HUES6 (cell line): Measurements from ENCODE around the gene MYH9.

ENCODE experiments used
- H3K27ac ChIP-seq: 2 replicates; pipeline ENCODE4 v1.7.0; 2013; ENCODE audit warnings: low read depth, mild to moderate bottlenecking, low read length, inconsistent platforms
- H3K27me3 ChIP-seq: 2 replicates; pipeline ENCODE4 v1.6.1; 2013; ENCODE audit warnings: low read length; ENCODE audit not compliant: control insufficient read depth, insufficient read depth
- H3K36me3 ChIP-seq: 2 replicates; pipeline ENCODE4 v1.6.1; 2013; ENCODE audit warnings: low read length; ENCODE audit not compliant: control insufficient read depth, insufficient read depth
- H3K4me1 ChIP-seq: 2 replicates; pipeline ENCODE4 v1.6.1; 2013; ENCODE audit warnings: low read length; ENCODE audit not compliant: control insufficient read depth, insufficient read depth
- H3K4me3 ChIP-seq: 2 replicates; pipeline ENCODE4 v1.5.1; 2013; ENCODE audit warnings: low read depth, low read length
- H3K9ac ChIP-seq: one replicate; pipeline ENCODE4 v1.6.1; 2013; ENCODE audit warnings: mild to moderate bottlenecking, low read length
- H3K9me3 ChIP-seq: 2 replicates; pipeline ENCODE4 v1.6.1; 2013; ENCODE audit warnings: low read depth, low read length; ENCODE audit not compliant: control insufficient read depth, insufficient read depth

The MYH9 gene

GRCh38 chr22:36232715-36233401, 154.9 kb downstream of the MYH9 start:
- H3K9me3 ChIP-seq: no peaks in the 10 kb centered on the region
- no peaks in the 10 kb centered on the region; the same call in 1 of the 2 replicates for H3K4me1 ChIP-seq
- no peak overlapping the region for H3K9ac ChIP-seq
- no peak overlapping the region for H3K4me3 ChIP-seq
- H3K27me3 ChIP-seq: no peaks in the 10 kb centered on the region
- H3K27ac ChIP-seq: no peak overlapping the region
- peaks cover 15% of the 10 kb centered on the region; the same call in 1 of the 2 replicates for H3K36me3 ChIP-seq
